ENCODE data around the gene SLC15A1. TPM values are rescaled to one million over a fixed set of nuclear protein-coding genes. Genes with fewer than 3 reads are reported as not detected.
A peak's percentile ranks its signal among the peaks of the same experiment; 100 is the strongest.

The SLC15A1 gene
- total RNA-seq: not detected

DNA sequence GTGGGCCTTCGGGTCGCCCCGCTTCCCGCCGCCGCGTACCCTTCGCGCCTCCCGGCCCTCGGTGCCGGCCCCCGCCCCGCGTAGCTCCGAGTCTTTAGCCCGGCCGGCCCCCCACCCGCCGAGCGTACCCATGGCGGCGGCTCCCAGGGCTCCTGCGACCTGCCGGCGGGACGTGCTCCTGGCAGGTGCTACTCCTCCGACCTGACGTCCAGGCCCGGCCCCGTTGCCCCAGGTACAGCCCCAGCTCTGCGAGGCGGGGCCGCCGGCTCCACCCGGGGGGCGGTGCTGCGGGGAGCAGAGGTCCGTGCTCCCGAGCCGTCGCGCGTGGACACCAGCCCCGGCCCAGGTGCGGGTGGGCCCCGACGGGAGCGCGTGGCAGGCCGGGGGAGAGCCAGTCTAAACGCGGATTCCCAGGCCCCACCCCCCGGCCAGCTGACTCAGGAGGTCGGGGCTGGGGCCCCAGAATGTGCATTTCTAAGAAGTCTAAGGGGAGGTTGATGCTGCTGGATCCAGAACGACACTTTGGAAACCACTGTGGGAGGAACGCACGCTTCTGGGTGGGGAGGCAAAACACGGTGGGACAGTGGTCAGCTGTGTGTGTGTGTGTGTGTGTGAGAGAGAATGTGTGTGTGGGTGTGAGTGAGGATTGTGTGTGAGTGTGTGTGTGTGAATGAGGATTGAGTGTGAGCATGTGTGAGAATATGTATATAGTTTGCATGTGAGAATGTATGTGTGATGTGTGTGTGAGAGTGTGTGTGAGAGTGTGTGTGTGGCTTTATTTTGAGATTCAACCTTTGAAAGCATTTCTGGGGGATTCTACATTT is at the start of gene SLC15A1:
TSS of gene SLC15A1 (minus strand) at position 206 of the 824 bp plus-strand sequence. CDS start at position 132, 74 bp downstream.
- no peak within 1 kb of the TSS for H3K27ac Mint-ChIP-seq
- DNase-seq: no peak
- peaks cover 2% of the 10 kb centered on the region for H3K4me1 Mint-ChIP-seq
- H3K9me3 Mint-ChIP-seq: peaks cover 9% of the 10 kb centered on the region
- H3K36me3 Mint-ChIP-seq: peaks cover 4% of the 10 kb centered on the region
- H3K4me3 Mint-ChIP-seq: no peak within 1 kb of the TSS
- peaks cover 66% of the 10 kb centered on the region for H3K27me3 Mint-ChIP-seq

- Mint-ChIP-seq H3K9me3 (no peaks in the 10 kb centered on the region), H3K27me3 (no peaks in the 10 kb centered on the region), H3K4me1 (no peaks in the 10 kb centered on the region), H3K27ac (no peak overlapping the region), H3K4me3 (no peak overlapping the region), H3K36me3 (peaks cover 19% of the 10 kb centered on the region)
- no peak for DNase-seq
Observed at GRCh38 chr13:98801626-98802418, 49.4 kb upstream of the SLC15A1 start.

DNA sequence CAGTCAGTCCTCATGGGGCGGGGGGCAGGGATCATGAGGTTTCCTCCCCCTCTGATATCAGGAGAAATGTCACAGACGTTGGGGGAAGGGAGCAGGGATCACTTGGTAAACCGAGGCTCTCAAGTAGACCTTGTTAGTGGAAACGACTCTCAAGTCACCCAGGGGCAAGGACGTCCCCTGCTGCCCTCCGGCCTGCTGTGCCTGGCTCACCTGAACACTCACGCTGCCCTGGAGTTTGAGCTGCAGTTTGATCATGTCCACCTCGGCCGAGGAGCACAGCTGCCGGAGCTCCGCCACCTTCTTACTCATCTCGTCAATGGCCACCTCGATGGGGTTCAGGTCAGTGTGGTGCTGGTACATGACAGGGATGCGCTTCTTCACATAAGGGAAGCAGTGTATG is 47.6 kb upstream of the SLC15A1 start:
- H3K4me3 Mint-ChIP-seq: no peak overlapping the region
- no peaks in the 10 kb centered on the region for H3K27me3 Mint-ChIP-seq
- H3K9me3 Mint-ChIP-seq: no peaks in the 10 kb centered on the region
- no peak overlapping the region for H3K27ac Mint-ChIP-seq
- no peak for DNase-seq
- H3K4me1 Mint-ChIP-seq: no peaks in the 10 kb centered on the region
- peaks cover 35% of the 10 kb centered on the region for H3K36me3 Mint-ChIP-seq

GRCh38 chr13:98798849-98799645 is 46.6 kb upstream of the SLC15A1 start:
- Mint-ChIP-seq H3K9me3 (no peaks in the 10 kb centered on the region), H3K27me3 (no peaks in the 10 kb centered on the region), H3K27ac (no peak overlapping the region), H3K36me3 (peaks cover 45% of the 10 kb centered on the region), H3K4me3 (no peak overlapping the region), H3K4me1 (no peaks in the 10 kb centered on the region)
- DNase-seq: no peak

- no peaks in the 10 kb centered on the region for H3K4me1 Mint-ChIP-seq
- H3K27me3 Mint-ChIP-seq: no peaks in the 10 kb centered on the region
- no peak overlapping the region for H3K4me3 Mint-ChIP-seq
- H3K36me3 Mint-ChIP-seq: peaks cover 55% of the 10 kb centered on the region
- no peaks in the 10 kb centered on the region for H3K9me3 Mint-ChIP-seq
- H3K27ac Mint-ChIP-seq: peak overlapping the region; percentile 32
- no peak for DNase-seq
Observed at GRCh38 chr13:98797456-98797855, 45.0 kb upstream of the SLC15A1 start.

DNA sequence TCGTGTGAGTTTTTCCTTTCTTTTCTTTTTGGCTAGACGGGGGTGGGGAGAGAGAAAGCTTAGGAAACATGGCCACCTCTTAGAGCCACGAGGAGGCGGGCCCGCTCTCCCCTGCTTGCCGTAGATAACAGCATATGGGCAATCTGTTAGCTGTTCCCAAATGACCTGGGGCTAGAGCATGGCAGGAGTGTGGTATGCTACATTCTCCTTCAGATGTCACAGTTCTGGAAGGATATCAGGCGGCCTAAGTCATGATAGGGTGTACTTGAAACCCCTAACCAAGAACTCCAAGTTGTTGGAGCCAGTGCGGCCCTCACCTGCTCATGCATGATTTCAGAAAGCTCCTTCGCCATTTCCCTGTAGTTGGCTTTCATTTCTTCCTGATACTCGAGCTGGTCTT is 44.3 kb upstream of the SLC15A1 start:
- no peak for DNase-seq
- H3K9me3 Mint-ChIP-seq: peaks cover 3% of the 10 kb centered on the region
- no peak overlapping the region for H3K27ac Mint-ChIP-seq
- no peak overlapping the region for H3K4me3 Mint-ChIP-seq
- H3K4me1 Mint-ChIP-seq: no peaks in the 10 kb centered on the region
- peaks cover 62% of the 10 kb centered on the region for H3K36me3 Mint-ChIP-seq
- H3K27me3 Mint-ChIP-seq: no peaks in the 10 kb centered on the region

GRCh38 chr13:98796191-98796590 is 43.7 kb upstream of the SLC15A1 start:
- peaks cover 65% of the 10 kb centered on the region for H3K36me3 Mint-ChIP-seq
- no peak for DNase-seq
- no peak overlapping the region for H3K27ac Mint-ChIP-seq
- peaks cover 3% of the 10 kb centered on the region for H3K9me3 Mint-ChIP-seq
- H3K27me3 Mint-ChIP-seq: no peaks in the 10 kb centered on the region
- H3K4me1 Mint-ChIP-seq: no peaks in the 10 kb centered on the region
- H3K4me3 Mint-ChIP-seq: no peak overlapping the region

- no peak overlapping the region for H3K27ac Mint-ChIP-seq
- peaks cover 65% of the 10 kb centered on the region for H3K36me3 Mint-ChIP-seq
- DNase-seq: no peak
Observed at GRCh38 chr13:98795220-98795619, 42.7 kb upstream of the SLC15A1 start.

GRCh38 chr13:98794498-98794897 is 42.0 kb upstream of the SLC15A1 start:
- peaks cover 3% of the 10 kb centered on the region for H3K9me3 Mint-ChIP-seq
- no peak overlapping the region for H3K27ac Mint-ChIP-seq
- H3K4me3 Mint-ChIP-seq: no peak overlapping the region
- H3K27me3 Mint-ChIP-seq: peaks cover 3% of the 10 kb centered on the region
- H3K4me1 Mint-ChIP-seq: no peaks in the 10 kb centered on the region
- H3K36me3 Mint-ChIP-seq: peaks cover 65% of the 10 kb centered on the region
- no peak for DNase-seq

More at GRCh38 chr13:98795220-98795619, 42.7 kb upstream of the SLC15A1 start:
- peaks cover 3% of the 10 kb centered on the region for H3K9me3 Mint-ChIP-seq
- H3K4me1 Mint-ChIP-seq: no peaks in the 10 kb centered on the region
- H3K4me3 Mint-ChIP-seq: no peak overlapping the region
- no peaks in the 10 kb centered on the region for H3K27me3 Mint-ChIP-seq

- no peak overlapping the region for H3K27ac Mint-ChIP-seq
- peaks cover 17% of the 10 kb centered on the region for H3K27me3 Mint-ChIP-seq
- H3K36me3 Mint-ChIP-seq: peaks cover 56% of the 10 kb centered on the region
- no peak for DNase-seq
- H3K4me1 Mint-ChIP-seq: no peaks in the 10 kb centered on the region
- no peak overlapping the region for H3K4me3 Mint-ChIP-seq
- H3K9me3 Mint-ChIP-seq: peaks cover 3% of the 10 kb centered on the region
Observed at GRCh38 chr13:98792785-98793495, 40.5 kb upstream of the SLC15A1 start.

GRCh38 chr13:98792321-98792720 is 39.8 kb upstream of the SLC15A1 start:
- DNase-seq: no peak
- Mint-ChIP-seq H3K27ac (no peak overlapping the region), H3K36me3 (peaks cover 52% of the 10 kb centered on the region), H3K27me3 (peaks cover 24% of the 10 kb centered on the region), H3K9me3 (peaks cover 3% of the 10 kb centered on the region), H3K4me1 (no peaks in the 10 kb centered on the region), H3K4me3 (no peak overlapping the region)

DNA sequence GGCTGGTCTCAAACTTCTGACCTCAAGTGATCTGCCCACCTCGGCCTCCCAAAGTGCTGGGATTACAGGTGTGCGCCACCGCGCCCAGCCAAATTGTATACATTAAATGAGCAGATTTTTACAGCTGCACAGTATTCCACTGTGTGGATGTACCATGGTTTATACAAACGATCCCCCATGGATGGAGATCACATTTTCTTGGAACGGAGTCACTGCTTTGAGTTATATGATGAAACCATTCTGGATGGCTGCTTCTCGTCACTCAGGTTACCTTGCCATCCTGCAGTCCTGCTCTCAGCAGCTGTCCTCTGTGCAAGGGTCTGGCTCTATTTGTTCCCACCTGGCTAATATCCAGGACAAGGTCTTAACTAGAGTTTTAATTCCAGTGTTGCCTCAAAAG is 39.1 kb upstream of the SLC15A1 start:
- Mint-ChIP-seq H3K27ac (no peak overlapping the region), H3K4me1 (no peaks in the 10 kb centered on the region), H3K27me3 (peaks cover 24% of the 10 kb centered on the region), H3K36me3 (peaks cover 45% of the 10 kb centered on the region), H3K4me3 (no peak overlapping the region), H3K9me3 (peaks cover 3% of the 10 kb centered on the region)
- DNase-seq: no peak

DNA sequence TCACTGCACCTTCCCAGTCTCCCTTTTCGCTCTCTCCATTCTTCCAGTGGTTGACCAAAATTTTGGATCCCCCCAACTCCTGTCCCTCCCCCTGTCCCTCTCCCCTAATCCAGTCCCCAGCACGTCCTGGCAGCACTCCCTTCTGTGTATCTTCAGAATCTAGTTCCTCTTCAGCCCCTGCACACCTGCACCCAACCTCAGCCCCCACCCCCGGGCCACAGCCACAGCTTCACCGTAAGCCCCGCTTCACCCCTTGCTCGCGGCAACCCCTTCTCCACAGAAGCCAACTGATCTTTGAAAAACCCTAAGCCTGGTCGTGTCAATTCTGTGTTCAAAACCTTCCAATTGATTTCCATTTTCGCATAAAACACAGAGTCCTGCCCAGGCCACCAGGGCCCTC is 35.5 kb upstream of the SLC15A1 start:
- H3K4me1 Mint-ChIP-seq: no peaks in the 10 kb centered on the region
- no peak overlapping the region for H3K27ac Mint-ChIP-seq
- H3K36me3 Mint-ChIP-seq: peaks cover 15% of the 10 kb centered on the region
- peaks cover 24% of the 10 kb centered on the region for H3K27me3 Mint-ChIP-seq
- no peak for DNase-seq
- no peak overlapping the region for H3K4me3 Mint-ChIP-seq
- peaks cover 3% of the 10 kb centered on the region for H3K9me3 Mint-ChIP-seq

DNA sequence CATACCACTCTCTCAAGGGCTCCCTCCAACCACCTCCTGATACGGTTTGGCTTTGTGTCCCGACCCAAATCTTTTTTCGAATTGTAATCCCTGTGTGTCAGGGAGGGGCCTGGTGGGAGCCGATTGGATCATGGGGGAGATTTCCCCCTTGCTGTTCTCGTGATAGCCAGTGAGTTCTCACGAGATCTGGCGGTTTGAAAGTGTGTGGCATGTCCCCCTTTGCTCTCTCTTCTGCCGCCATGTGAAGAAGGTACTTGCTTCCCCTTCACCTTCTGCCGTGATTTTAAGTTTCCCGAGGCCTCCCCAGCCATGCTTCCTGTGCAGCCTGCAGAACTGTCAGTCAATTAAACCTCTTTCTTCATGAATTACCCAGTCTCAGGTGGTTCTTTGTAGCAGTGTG is 34.7 kb upstream of the SLC15A1 start:
- Mint-ChIP-seq H3K9me3 (peaks cover under 1% of the 10 kb centered on the region), H3K27me3 (peaks cover 24% of the 10 kb centered on the region), H3K27ac (no peak overlapping the region), H3K36me3 (peaks cover 8% of the 10 kb centered on the region), H3K4me3 (no peak overlapping the region), H3K4me1 (no peaks in the 10 kb centered on the region)
- DNase-seq: no peak

Measured in activated naive CD8-positive, alpha-beta T cell treated with anti-CD3 and anti-CD28 coated beads for 36 hours (primary cell).